DND-41 (cell line): ENCODE measurements around the gene GPRIN1.

Experiments
- ATAC-seq: fragments of 200-7000 bp; cut with Tn5 transposase; 3 replicates; pipeline ENCODE4 v1.9.1; 2021; ENCODE audit warnings: low read depth; ENCODE audit not compliant: insufficient read depth
- DNase-seq: peaks from one replicate; pipeline ENCODE4 v3.0.0-alpha.2; 2020
- H2AFZ ChIP-seq: 2 replicates; pipeline ENCODE4 v1.6.0; 2012; ENCODE audit warnings: low read depth, low read length
- H3K27ac ChIP-seq: 2 replicates; pipeline ENCODE4 v1.5.1; 2012; ENCODE audit warnings: low read length, inconsistent platforms
- H3K27me3 ChIP-seq: fragments of 200-600 bp; sonication (generic); 2 replicates; pipeline ENCODE4 v1.6.0; 2012; ENCODE audit warnings: low read length, mild to moderate bottlenecking, inconsistent platforms; ENCODE audit not compliant: insufficient read depth, poor library complexity
- H3K36me3 ChIP-seq: 2 replicates; pipeline ENCODE4 v1.5.1; 2012; ENCODE audit warnings: low read length, inconsistent platforms; ENCODE audit not compliant: insufficient read depth
- H3K4me1 ChIP-seq: 2 replicates; pipeline ENCODE4 v1.5.1; 2012; ENCODE audit warnings: mild to moderate bottlenecking, low read length; ENCODE audit not compliant: insufficient read depth
- H3K4me2 ChIP-seq: 2 replicates; pipeline ENCODE4 v1.6.0; 2012; ENCODE audit warnings: mild to moderate bottlenecking, moderate library complexity, low read length, inconsistent platforms; ENCODE audit not compliant: insufficient read depth
- H3K4me3 ChIP-seq, 2 experiments: fragments of 200-600 bp in 1 of 2; shearing (Covaris generic) in 1 of 2; 2 replicates each; pipeline ENCODE4 v1.5.1; 2012 to 2016; ENCODE audit warnings: inconsistent platforms in 2 of 2, low read length in 2 of 2, mild to moderate bottlenecking in 2 of 2, low read depth in 1 of 2, moderate library complexity in 1 of 2
- H3K79me2 ChIP-seq: 2 replicates; pipeline ENCODE4 v1.6.0; 2012; ENCODE audit warnings: low read length, inconsistent platforms; ENCODE audit not compliant: insufficient read depth
- H3K9ac ChIP-seq: 2 replicates; pipeline ENCODE4 v1.6.0; 2012; ENCODE audit warnings: low read depth, mild to moderate bottlenecking, inconsistent platforms, low read length, moderate library complexity
- H3K9me3 ChIP-seq: 2 replicates; pipeline ENCODE4 v1.5.1; 2012; ENCODE audit warnings: low read length, moderate library complexity, mild to moderate bottlenecking, inconsistent platforms; ENCODE audit not compliant: insufficient read depth, severe bottlenecking
- H4K20me1 ChIP-seq: 2 replicates; pipeline ENCODE4 v1.6.0; 2012; ENCODE audit warnings: low read length; ENCODE audit not compliant: insufficient read depth
- CTCF ChIP-seq: IDR thresholded peaks from 2 replicates; pipeline ENCODE4 v1.5.1; 2012; ENCODE audit warnings: borderline replicate concordance, low read length, moderate library complexity, mild to moderate bottlenecking; ENCODE audit not compliant: poor library complexity, severe bottlenecking; ENCODE audit errors: extremely low read depth
- EZH2 ChIP-seq: IDR thresholded peaks from 3 replicates; pipeline ENCODE4 v1.6.1; 2012; ENCODE audit warnings: borderline replicate concordance, low read depth, mild to moderate bottlenecking, moderate library complexity, low read length, inconsistent platforms; ENCODE audit not compliant: severe bottlenecking

GPRIN1 gene

GRCh38 chr5:176625966-176626875 is 16.3 kb upstream of the GPRIN1 start:
- H3K36me3 ChIP-seq: no peaks in the 10 kb centered on the region

GRCh38 chr5:176625512-176625911 is 15.6 kb upstream of the GPRIN1 start:
- no peak overlapping the region for H3K9ac ChIP-seq
- TF ChIP-seq CTCF: no peak
- TF ChIP-seq EZH2: no peak
- no peak overlapping the region for H3K27ac ChIP-seq
- no peaks in the 10 kb centered on the region for H4K20me1 ChIP-seq
- H3K36me3 ChIP-seq: no peaks in the 10 kb centered on the region
- H2AFZ ChIP-seq: no peak overlapping the region
- no peak for DNase-seq
- H3K4me2 ChIP-seq: no peak overlapping the region
- H3K9me3 ChIP-seq: no peaks in the 10 kb centered on the region
- no peaks in the 10 kb centered on the region for H3K4me1 ChIP-seq
- no peak for ATAC-seq
- H3K79me2 ChIP-seq: no peaks in the 10 kb centered on the region
- H3K4me3 ChIP-seq: no peak overlapping the region
- no peaks in the 10 kb centered on the region for H3K27me3 ChIP-seq

More at GRCh38 chr5:176625966-176626875, 16.3 kb upstream of the GPRIN1 start:
- TF ChIP-seq CTCF (no peak), EZH2 (no peak)
- H3K27ac ChIP-seq: no peak overlapping the region
- no peaks in the 10 kb centered on the region for H3K4me1 ChIP-seq
- no peaks in the 10 kb centered on the region for H3K79me2 ChIP-seq
- no peaks in the 10 kb centered on the region for H3K9me3 ChIP-seq
- ATAC-seq (no peak), DNase-seq (no peak)
- no peak overlapping the region for H3K9ac ChIP-seq
- no peaks in the 10 kb centered on the region for H3K27me3 ChIP-seq
- H3K4me2 ChIP-seq: no peak overlapping the region
- no peak overlapping the region for H2AFZ ChIP-seq
- H4K20me1 ChIP-seq: no peaks in the 10 kb centered on the region
- H3K4me3 ChIP-seq: no peak overlapping the region

GRCh38 chr5:176624938-176625337 is 15.0 kb upstream of the GPRIN1 start:
- Histone ChIP-seq H3K4me2 (no peak overlapping the region), H3K79me2 (no peaks in the 10 kb centered on the region), H3K27me3 (no peaks in the 10 kb centered on the region), H3K27ac (no peak overlapping the region), H4K20me1 (no peaks in the 10 kb centered on the region), H3K4me3 (no peak overlapping the region), H2AFZ (no peak overlapping the region), H3K4me1 (no peaks in the 10 kb centered on the region), H3K9ac (no peak overlapping the region), H3K36me3 (no peaks in the 10 kb centered on the region), H3K9me3 (no peaks in the 10 kb centered on the region)
- no peak for ATAC-seq
- no peak for TF ChIP-seq CTCF
- DNase-seq: no peak
